ENCODE measurements around the gene ZFC3H1.

GRCh38 chr12:71626768-71627167, 36.9 kb downstream of the ZFC3H1 start:
- no peak for TF ChIP-seq CTCF (conservative IDR thresholded peaks at IDR 0.05; ENCODE audit: low read length)
- TF ChIP-seq EZH2phosphoT487 (IDR thresholded peaks at IDR 0.05; ENCODE audit: borderline replicate concordance, low read depth, low read length): no peak

All from OCI-LY7 (cell line).